Thyroid gland (tissue), 4 donors: Measurements from ENCODE around the gene NAT9.

Experiments used
- CTCF ChIP-seq, 6 experiments: fragments of 200-600 bp in 3 of 6; fragments of 450-650 bp in 3 of 6; sonication (generic) in 3 of 6; IDR thresholded peaks; one replicate each; pipeline ENCODE4 v1.5.1; 2016 to 2019; ENCODE audit warnings: antibody characterized with exemption in 6 of 6, mild to moderate bottlenecking in 2 of 6, inconsistent platforms in 1 of 6, moderate library complexity in 1 of 6
- POLR2A ChIP-seq, 2 donors: fragments of 450-650 bp; IDR thresholded peaks; one replicate each; pipeline ENCODE4 v1.6.1; 2017; ENCODE audit warnings: antibody characterized with exemption in 2 of 2, mild to moderate bottlenecking in 2 of 2, moderate library complexity in 1 of 2

- TF ChIP-seq CTCF (IDR thresholded peaks at IDR 0.05): no peak
- no peak for TF ChIP-seq POLR2A (IDR thresholded peaks at IDR 0.05)
Measured at GRCh38 chr17:74754832-74755231, 21.3 kb downstream of the NAT9 start.
